ENCODE measurements around the gene ABHD5. TPM values are rescaled to one million over a fixed set of nuclear protein-coding genes. Genes with fewer than 3 reads are reported as not detected.

ABHD5 gene
- total RNA-seq, 2 donors from 2014 or later, result 28.6 to 48.5 TPM

GRCh38 chr3:43707998-43708397, 17.3 kb downstream of the ABHD5 start:
- H3K27ac Mint-ChIP-seq, result peak overlapping the region; percentile 10 to 96
- DNase-seq (ENCODE audit: low spot score) (no peak), ATAC-seq (peak; percentile 84 to 85)
- H3K9me3 Mint-ChIP-seq, result no peaks in the 10 kb centered on the region
- peak overlapping the region; percentile 5 for H3K4me3 Mint-ChIP-seq
- peaks cover 14% of the 10 kb centered on the region for H3K36me3 Mint-ChIP-seq
- peaks cover 18 to 19% of the 10 kb centered on the region in 2 donors for H3K4me1 Mint-ChIP-seq (ENCODE audit: low read depth in 2 of 2)
- no peaks in the 10 kb centered on the region for H3K27me3 Mint-ChIP-seq

GRCh38 chr3:43709022-43709421, 18.3 kb downstream of the ABHD5 start:
- ATAC-seq (peak; percentile 73 to 87), DNase-seq (ENCODE audit: low spot score) (no peak)
- Mint-ChIP-seq H3K4me1 (ENCODE audit: low read depth in 2 of 2) (peaks cover 18 to 19% of the 10 kb centered on the region in 2 donors), H3K4me3 (peak overlapping the region; percentile 3), H3K27me3 (no peaks in the 10 kb centered on the region), H3K36me3 (peaks cover 21% of the 10 kb centered on the region), H3K9me3 (no peaks in the 10 kb centered on the region), H3K27ac (peak overlapping the region; percentile 44 to 96)

- peaks cover 18 to 19% of the 10 kb centered on the region in 2 donors for H3K4me1 Mint-ChIP-seq (ENCODE audit: low read depth in 2 of 2)
- H3K27ac Mint-ChIP-seq, result peak overlapping the region in 1 of 2 donors; percentile 21
- H3K27me3 Mint-ChIP-seq, result no peaks in the 10 kb centered on the region
- ATAC-seq (no peak), DNase-seq (ENCODE audit: low spot score) (no peak)
- H3K36me3 Mint-ChIP-seq, result peaks cover 22% of the 10 kb centered on the region
- H3K9me3 Mint-ChIP-seq, result no peaks in the 10 kb centered on the region
- H3K4me3 Mint-ChIP-seq, result no peak overlapping the region
Measured at GRCh38 chr3:43710607-43711006, 19.9 kb downstream of the ABHD5 start.

- DNase-seq (ENCODE audit: low spot score), result no peak
- Mint-ChIP-seq H3K4me3 (no peak overlapping the region), H3K9me3 (no peaks in the 10 kb centered on the region), H3K4me1 (ENCODE audit: low read depth in 2 of 2) (no peaks in the 10 kb centered on the region), H3K36me3 (peaks cover 23% of the 10 kb centered on the region), H3K27me3 (no peaks in the 10 kb centered on the region), H3K27ac (no peak overlapping the region)
- ATAC-seq, result no peak
Measured at GRCh38 chr3:43718296-43718695, 27.6 kb downstream of the ABHD5 start.

DNA sequence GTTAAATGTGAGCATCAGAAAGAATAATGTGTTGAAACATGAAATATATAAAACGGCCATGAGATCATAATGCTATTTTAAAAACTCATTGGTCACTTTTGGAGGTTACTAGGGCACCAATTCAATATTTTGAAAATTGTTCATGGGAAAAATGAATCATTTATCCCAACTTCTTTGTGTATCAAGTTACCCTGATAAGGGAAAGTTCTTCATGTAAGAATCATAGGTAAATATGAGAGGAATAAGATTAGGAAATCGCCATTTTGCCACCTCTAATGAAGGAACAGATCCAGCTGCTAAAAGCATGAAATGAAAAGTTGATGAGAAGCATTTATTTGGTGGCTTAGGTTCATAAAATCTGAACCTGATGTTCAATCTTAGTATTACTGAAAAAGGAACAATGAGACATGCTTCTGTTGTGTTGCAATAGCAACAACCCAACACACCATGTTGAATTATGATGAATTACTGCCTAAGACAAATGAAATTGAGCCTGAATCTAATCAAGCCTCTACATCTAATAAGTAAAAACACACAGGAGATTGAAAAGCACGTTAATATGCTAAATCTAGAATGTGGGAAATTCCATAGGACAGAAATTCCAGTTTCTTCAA, 32.5 kb downstream of the ABHD5 start:
- H3K4me3 Mint-ChIP-seq, result no peak overlapping the region
- peaks cover 11% of the 10 kb centered on the region for H3K36me3 Mint-ChIP-seq
- H3K9me3 Mint-ChIP-seq, result no peaks in the 10 kb centered on the region
- ATAC-seq, result no peak
- H3K27ac Mint-ChIP-seq, result no peak overlapping the region
- H3K4me1 Mint-ChIP-seq (ENCODE audit: low read depth in 2 of 2), result peaks cover 0 to 2% of the 10 kb centered on the region in 2 donors
- no peaks in the 10 kb centered on the region for H3K27me3 Mint-ChIP-seq
- no peak for DNase-seq (ENCODE audit: low spot score)

- no peaks in the 10 kb centered on the region for H3K9me3 Mint-ChIP-seq
- H3K27me3 Mint-ChIP-seq, result no peaks in the 10 kb centered on the region
- H3K27ac Mint-ChIP-seq, result no peak overlapping the region
Measured at GRCh38 chr3:43726521-43726920, 35.8 kb downstream of the ABHD5 start.

DNA sequence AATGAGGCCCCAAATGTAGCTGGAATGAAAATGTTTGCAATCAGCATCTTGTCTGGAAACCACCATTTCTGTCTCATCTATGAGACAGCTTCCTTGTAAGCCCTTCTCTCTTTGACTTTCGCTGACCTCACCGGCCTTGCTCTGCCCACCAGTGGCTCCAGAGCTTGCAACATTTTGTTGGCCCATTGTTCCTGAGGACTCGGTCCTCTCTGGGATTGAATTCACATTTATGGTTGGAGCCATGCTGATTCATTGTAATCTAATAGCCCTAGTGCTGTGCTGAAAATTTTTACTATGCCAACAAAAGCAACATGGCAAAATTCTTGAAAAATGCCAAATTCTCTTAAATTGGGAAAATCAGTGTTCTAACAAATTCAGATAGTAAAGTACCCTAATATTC, 37.2 kb downstream of the ABHD5 start:
- Mint-ChIP-seq H3K27me3 (no peaks in the 10 kb centered on the region), H3K4me1 (ENCODE audit: low read depth in 2 of 2) (peaks cover 0 to 2% of the 10 kb centered on the region in 2 donors), H3K27ac (no peak overlapping the region), H3K4me3 (no peak overlapping the region), H3K9me3 (no peaks in the 10 kb centered on the region), H3K36me3 (peaks cover 13% of the 10 kb centered on the region)
- DNase-seq (ENCODE audit: low spot score) (no peak), ATAC-seq (no peak)

More at GRCh38 chr3:43726521-43726920, 35.8 kb downstream of the ABHD5 start:
- Mint-ChIP-seq H3K4me1 (ENCODE audit: low read depth in 2 of 2) (peaks cover 0 to 2% of the 10 kb centered on the region in 2 donors), H3K36me3 (peaks cover 9% of the 10 kb centered on the region), H3K4me3 (no peak overlapping the region)
- ATAC-seq, result no peak
- DNase-seq (ENCODE audit: low spot score), result no peak

DNA sequence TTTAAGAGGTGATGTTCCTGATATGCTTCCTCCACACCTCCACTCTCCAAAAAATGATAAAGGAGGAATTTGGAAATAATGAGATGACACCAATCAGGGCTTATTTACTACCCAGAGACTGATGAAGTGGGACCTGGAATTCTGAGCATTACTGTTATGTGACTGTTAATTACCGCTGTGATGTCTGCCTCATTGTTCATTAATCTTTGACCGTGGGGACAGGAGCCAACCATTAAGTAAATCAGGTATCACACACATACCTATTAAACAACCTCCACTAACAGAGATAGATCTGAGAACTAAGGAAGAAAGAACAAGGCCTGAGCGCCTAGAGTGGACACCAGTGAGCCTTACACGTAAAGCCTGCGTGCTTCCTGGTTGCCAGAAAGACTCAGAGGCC, 37.7 kb downstream of the ABHD5 start:
- peaks cover 0 to 2% of the 10 kb centered on the region in 2 donors for H3K4me1 Mint-ChIP-seq (ENCODE audit: low read depth in 2 of 2)
- no peak for DNase-seq (ENCODE audit: low spot score)
- H3K4me3 Mint-ChIP-seq, result no peak overlapping the region
- H3K27me3 Mint-ChIP-seq, result no peaks in the 10 kb centered on the region
- no peaks in the 10 kb centered on the region for H3K9me3 Mint-ChIP-seq
- peaks cover 13% of the 10 kb centered on the region for H3K36me3 Mint-ChIP-seq
- no peak overlapping the region for H3K27ac Mint-ChIP-seq
- ATAC-seq, result no peak

- Mint-ChIP-seq H3K36me3 (peaks cover 13% of the 10 kb centered on the region), H3K27ac (no peak overlapping the region), H3K4me1 (ENCODE audit: low read depth in 2 of 2) (peaks cover 0 to 2% of the 10 kb centered on the region in 2 donors), H3K4me3 (no peak overlapping the region), H3K9me3 (no peaks in the 10 kb centered on the region), H3K27me3 (no peaks in the 10 kb centered on the region)
- DNase-seq (ENCODE audit: low spot score) (no peak), ATAC-seq (no peak)
Measured at GRCh38 chr3:43728947-43729346, 38.2 kb downstream of the ABHD5 start.

DNA sequence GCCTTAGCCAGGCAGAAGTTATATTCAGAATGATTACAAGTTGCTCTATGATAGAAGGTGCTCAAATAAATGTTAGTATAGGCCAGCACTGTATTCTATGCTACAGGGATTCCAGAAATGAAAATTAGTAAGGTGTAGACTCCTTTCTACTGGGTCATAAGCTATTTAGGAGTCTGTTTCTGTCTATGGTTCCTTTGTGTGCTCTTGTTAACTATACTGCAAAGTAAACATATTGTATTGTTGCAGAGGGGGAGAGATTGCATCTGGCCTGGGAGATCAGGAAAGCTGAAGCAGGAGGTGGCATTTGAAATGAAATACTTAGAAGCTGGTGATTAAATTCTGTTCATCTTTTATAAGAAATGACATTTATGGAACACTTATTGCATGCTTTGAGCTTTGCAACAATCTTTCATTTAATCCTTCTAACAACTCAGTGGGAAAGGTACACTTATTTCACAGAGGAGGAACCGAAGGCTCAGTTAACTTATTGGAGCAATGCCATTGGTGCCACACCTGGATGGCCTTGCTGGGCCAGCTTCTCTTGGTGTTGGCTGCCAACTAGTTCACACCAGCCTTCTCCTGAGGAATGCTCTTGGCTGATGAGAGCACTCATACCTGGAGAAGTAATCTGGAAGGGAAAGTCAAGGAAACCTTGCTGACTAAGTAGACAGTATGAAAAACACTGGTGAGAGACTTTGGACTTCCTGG, 39.1 kb downstream of the ABHD5 start:
- Mint-ChIP-seq H3K4me3 (no peak overlapping the region), H3K36me3 (peaks cover 13% of the 10 kb centered on the region), H3K4me1 (ENCODE audit: low read depth in 2 of 2) (peaks cover 0 to 2% of the 10 kb centered on the region in 2 donors), H3K27ac (no peak overlapping the region), H3K27me3 (no peaks in the 10 kb centered on the region), H3K9me3 (no peaks in the 10 kb centered on the region)
- ATAC-seq (no peak), DNase-seq (ENCODE audit: low spot score) (no peak)

DNA sequence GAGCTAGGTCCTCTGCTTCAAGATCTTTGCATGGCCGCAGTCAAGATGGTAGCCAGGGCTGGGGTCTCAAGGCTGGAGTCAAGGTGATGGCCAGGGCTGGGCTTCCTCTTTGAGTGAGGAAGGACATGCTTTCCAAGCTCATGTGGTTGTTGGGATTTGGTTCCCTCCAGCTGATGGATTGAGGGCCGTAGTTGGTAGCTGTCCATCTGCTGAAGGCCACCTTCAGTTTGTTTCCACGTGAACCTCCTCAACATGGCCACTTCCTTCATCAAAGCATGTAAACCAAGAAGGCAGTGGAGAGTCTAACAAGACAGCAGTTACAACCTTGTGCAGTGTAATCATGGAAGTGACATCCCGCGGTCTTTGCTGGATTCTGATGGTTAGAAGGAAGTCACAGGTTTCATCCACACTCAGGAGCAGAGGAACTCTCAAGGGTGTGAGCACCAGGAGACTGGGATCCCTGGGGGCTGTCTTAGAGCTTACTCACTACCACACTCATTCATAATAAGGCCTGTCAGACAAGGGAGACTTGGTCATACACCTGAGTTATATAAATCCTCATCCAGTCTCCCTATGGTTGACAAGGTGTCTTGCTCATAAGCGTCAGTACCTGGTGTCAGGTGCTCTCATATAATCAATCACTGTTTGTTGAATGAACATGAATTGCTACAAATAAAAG, 42.1 kb downstream of the ABHD5 start:
- no peaks in the 10 kb centered on the region for H3K9me3 Mint-ChIP-seq

DNA sequence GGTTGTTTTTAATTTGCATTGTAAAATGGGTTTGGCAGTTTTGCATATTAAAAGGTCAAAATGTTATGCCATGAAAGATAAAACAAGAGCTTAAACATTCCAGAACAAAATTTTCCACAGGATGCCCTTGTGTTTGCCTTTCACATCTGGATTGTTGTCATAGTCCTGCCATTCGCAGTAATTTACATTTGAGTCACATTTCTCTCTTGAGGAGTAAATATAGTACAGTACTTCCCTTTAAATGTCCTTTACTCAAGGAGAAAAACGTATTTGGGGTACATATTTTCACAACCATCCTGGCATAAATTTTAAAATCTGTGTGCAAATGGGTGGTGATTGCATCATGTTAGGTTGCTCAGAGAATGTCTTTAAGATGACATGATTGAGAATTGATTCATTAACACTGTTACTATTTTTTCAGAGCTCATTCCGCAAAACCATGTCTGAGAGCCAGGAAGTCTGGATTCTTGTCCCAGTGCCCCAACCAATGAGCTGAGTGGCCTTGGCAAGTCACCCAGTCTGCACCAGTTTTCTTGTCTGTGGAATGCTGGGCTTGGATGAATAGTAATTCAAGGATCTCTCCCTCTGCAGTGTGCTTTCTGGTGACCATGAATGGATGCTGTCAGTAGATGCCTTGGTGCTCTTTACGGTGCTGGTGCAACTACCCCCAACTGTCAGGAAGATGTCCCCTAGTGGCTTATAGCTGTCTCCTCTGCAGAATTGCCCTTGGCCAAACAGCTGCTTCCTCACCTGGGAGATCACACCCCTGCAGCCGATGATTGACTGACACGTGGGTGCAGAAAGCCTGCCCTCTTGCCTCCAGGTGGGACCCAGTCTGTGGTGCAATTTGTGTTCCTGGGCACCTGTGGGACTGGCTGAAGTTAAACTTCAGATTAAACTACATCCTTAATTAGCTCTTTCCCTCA, 43.0 kb downstream of the ABHD5 start:
- DNase-seq (ENCODE audit: low spot score) (no peak), ATAC-seq (no peak)
- peaks cover 10% of the 10 kb centered on the region for H3K36me3 Mint-ChIP-seq
- H3K4me3 Mint-ChIP-seq, result no peak overlapping the region
- no peaks in the 10 kb centered on the region for H3K4me1 Mint-ChIP-seq (ENCODE audit: low read depth in 2 of 2)
- H3K27ac Mint-ChIP-seq, result no peak overlapping the region
- H3K27me3 Mint-ChIP-seq, result no peaks in the 10 kb centered on the region
- no peaks in the 10 kb centered on the region for H3K9me3 Mint-ChIP-seq

More for the DNA sequence above, 42.1 kb downstream of the ABHD5 start:
- Mint-ChIP-seq H3K36me3 (peaks cover 13% of the 10 kb centered on the region), H3K4me3 (no peak overlapping the region), H3K27ac (no peak overlapping the region), H3K4me1 (ENCODE audit: low read depth in 2 of 2) (peaks cover 0 to 2% of the 10 kb centered on the region in 2 donors), H3K27me3 (no peaks in the 10 kb centered on the region)
- ATAC-seq, result no peak
- DNase-seq (ENCODE audit: low spot score), result no peak

GRCh38 chr3:43734685-43735084, 43.9 kb downstream of the ABHD5 start:
- H3K36me3 Mint-ChIP-seq, result peaks cover 7% of the 10 kb centered on the region
- no peak overlapping the region for H3K27ac Mint-ChIP-seq
- no peak for DNase-seq (ENCODE audit: low spot score)
- no peak overlapping the region for H3K4me3 Mint-ChIP-seq
- no peaks in the 10 kb centered on the region for H3K27me3 Mint-ChIP-seq
- no peak for ATAC-seq
- no peaks in the 10 kb centered on the region for H3K9me3 Mint-ChIP-seq
- no peaks in the 10 kb centered on the region for H3K4me1 Mint-ChIP-seq (ENCODE audit: low read depth in 2 of 2)

Measured in natural killer cell treated with Interleukin-12 subunit alpha and Interleukin-12 subunit beta and Interleukin-15 and Interleukin-18, amount 100 ng/mL, for 72 hours (primary cell).